HepG2 (cell line): Measurements from ENCODE around the gene RHOBTB1. TPM values are rescaled to one million over a fixed set of nuclear protein-coding genes. Genes with fewer than 3 reads are reported as not detected.

Experiments
- ATAC-seq: fragments of 200-7000 bp; cut with Tn5 transposase; 3 replicates; pipeline ENCODE4 v1.9.1; 2020; ENCODE audit warnings: mild to moderate bottlenecking, moderate library complexity
- BruUV-seq: library from RNA; stranded (reverse); fragments of 400-500 nt; replicated peaks from 2 replicates; lab custom pipeline; 2021; lab: Mats Ljungman, UMichigan
- CTCF ChIA-PET: fragments of 300-600 bp; formaldehyde crosslinking; extraction: SDS; loops from one replicate; lab custom pipeline; 2021; ENCODE audit warnings: low total read pairs, inconsistent platforms, low intra/inter-chr PET ratio; lab: Yijun Ruan, JAX
- POLR2A ChIA-PET: fragments of 350-600 bp; sonication (Branson Sonifier 250); formaldehyde crosslinking; loops from one replicate; lab custom pipeline; 2020; ENCODE audit warnings: antibody characterized with exemption, inconsistent platforms; lab: Yijun Ruan, JAX
- DNase-seq: peaks from one replicate; pipeline ENCODE4 v3.0.0-alpha.2; 2015; ENCODE audit warnings: low spot score
- FAIRE-seq: peaks from 3 replicates; lab custom pipeline; 2011; peaks lifted over from hg19 to GRCh38; lab: Jason Lieb, UNC
- H2AFZ ChIP-seq: one replicate; pipeline ENCODE4 v1.6.1; 2011; ENCODE audit warnings: low read length, inconsistent platforms
- H3K27ac ChIP-seq: fragments of 300-600 bp; 3 replicates; pipeline ENCODE4 v1.8.0; 2011; ENCODE audit warnings: mixed run types, mild to moderate bottlenecking, mixed read lengths, low read length, inconsistent platforms; ENCODE audit not compliant: insufficient read depth; ENCODE audit errors: extremely low read length
- H3K27me3 ChIP-seq, 2 experiments: fragments of 200-600 bp in 1 of 2; 2 replicates in 1 of 2; 3 replicates in 1 of 2; pipeline versions ENCODE4 v1.6.0 to v1.8.0; 2011; ENCODE audit warnings: low read length in 2 of 2, mild to moderate bottlenecking in 2 of 2, moderate library complexity in 2 of 2, inconsistent platforms in 1 of 2; ENCODE audit not compliant: insufficient read depth in 2 of 2, control insufficient read depth in 1 of 2
- H3K36me3 ChIP-seq, 2 experiments: fragments of 200-600 bp in 1 of 2; replicated peaks in 1 of 2; 2 replicates in 1 of 2; 3 replicates in 1 of 2; pipeline versions ENCODE4 v1.5.1 to v1.8.0; 2011; ENCODE audit warnings: low read length in 2 of 2, inconsistent platforms in 1 of 2; ENCODE audit not compliant: insufficient read depth in 2 of 2, control insufficient read depth in 1 of 2
- H3K4me1 ChIP-seq: 2 replicates; pipeline ENCODE4 v1.5.1; 2012; ENCODE audit warnings: low read length, inconsistent platforms; ENCODE audit not compliant: insufficient read depth
- H3K4me2 ChIP-seq: 2 replicates; pipeline ENCODE4 v1.6.0; 2011; ENCODE audit warnings: low read depth, low read length, inconsistent platforms
- H3K4me3 ChIP-seq, 3 experiments: fragments of 200-600 bp in 1 of 3; sonication (generic), shearing (Covaris generic) in 1 of 3; replicated peaks in 1 of 3; 2 replicates each; pipeline ENCODE4 v1.5.1; 2011 to 2016; ENCODE audit warnings: low read length in 3 of 3, inconsistent platforms in 2 of 3, low read depth in 2 of 3, mild to moderate bottlenecking in 2 of 3, control low read depth in 1 of 3, mixed read lengths in 1 of 3; ENCODE audit not compliant: insufficient read depth in 1 of 3
- H3K79me2 ChIP-seq: one replicate; pipeline ENCODE4 v1.6.1; 2011; ENCODE audit warnings: low read length, inconsistent platforms; ENCODE audit not compliant: insufficient read depth
- H3K9ac ChIP-seq: 2 replicates; pipeline ENCODE4 v1.6.0; 2011; ENCODE audit warnings: mild to moderate bottlenecking, low read depth, low read length, inconsistent platforms; ENCODE audit not compliant: insufficient read depth
- H3K9me3 ChIP-seq: 2 replicates; pipeline ENCODE4 v1.5.1; 2012; ENCODE audit warnings: mild to moderate bottlenecking, low read length
- H4K20me1 ChIP-seq: 2 replicates; pipeline ENCODE4 v1.6.0; 2011; ENCODE audit warnings: inconsistent platforms, mild to moderate bottlenecking, low read length, moderate library complexity; ENCODE audit not compliant: insufficient read depth
- BORCS8-MEF2B ChIP-seq: sonication (generic); formaldehyde crosslinking; IDR thresholded peaks from 2 replicates; pipeline ENCODE4 v1.8.0; 2022; ENCODE audit warnings: mild to moderate bottlenecking, missing genetic modification reagents
- CBX2 ChIP-seq, 2 experiments: fragments of 200-600 bp in 1 of 2; sonication (generic); formaldehyde crosslinking in 1 of 2; IDR thresholded peaks; 2 replicates each; pipeline versions ENCODE4 v1.7.0 to v1.8.1; 2018 to 2022; ENCODE audit warnings: low read depth in 2 of 2, low read length in 1 of 2, mild to moderate bottlenecking in 1 of 2, missing genetic modification reagents in 1 of 2
- CBX5 ChIP-seq: sonication (generic); formaldehyde crosslinking; IDR thresholded peaks from 2 replicates; pipeline ENCODE4 v1.4.0; 2020; ENCODE audit warnings: missing genetic modification reagents, borderline replicate concordance
- FOXK2 ChIP-seq: fragments of 450-650 bp; IDR thresholded peaks from 2 replicates; pipeline ENCODE4 v1.6.1; 2016
- HES4 ChIP-seq: sonication (generic); formaldehyde crosslinking; IDR thresholded peaks from 2 replicates; pipeline ENCODE4 v1.9.0; 2021; ENCODE audit warnings: mild to moderate bottlenecking, missing genetic modification reagents, borderline replicate concordance
- HOXA7 ChIP-seq: sonication (generic); formaldehyde crosslinking; IDR thresholded peaks from 2 replicates; pipeline ENCODE4 v1.8.1; 2022; ENCODE audit warnings: mild to moderate bottlenecking, missing genetic modification reagents, moderate library complexity
- KDM6A ChIP-seq: IDR thresholded peaks from 2 replicates; pipeline ENCODE4 v1.6.1; 2016; ENCODE audit warnings: low read depth
- NFYB ChIP-seq: sonication (generic); formaldehyde crosslinking; IDR thresholded peaks from 2 replicates; pipeline ENCODE4 v1.4.0; 2020; ENCODE audit warnings: missing genetic modification reagents
- ZNF205 ChIP-seq: IDR thresholded peaks from 2 replicates; pipeline ENCODE4 v1.6.1; 2018; ENCODE audit warnings: missing biosample characterization, missing genetic modification reagents
- WGBS: methylation state at CpG from one replicate; pipeline ENCODE4 v1.1.6; 2017; ENCODE audit warnings: low lambda C conversion rate; 5-methylcytosine and 5-hydroxymethylcytosine counted together
- in situ Hi-C: cut with HindIII; loops from 2 replicates; pipeline ENCODE4 v1.10.0; 2017; ENCODE audit warnings: low pct_unique_long_range_greater_than_20kb; ENCODE audit not compliant: extremely low pct_ligation_motif_present
- intact Hi-C: fragments of 100-400 bp; cut with micrococcal nuclease; formaldehyde crosslinking; loops from one replicate; pipeline ENCODE4 v1.10.0; 2022; ENCODE audit not compliant: unreplicated experiment
- polyA plus RNA-seq, 8 experiments: library from polyadenylated mRNA; depleted of rRNA in 3 of 8; stranded (reverse) in 7 of 8; unstranded in 1 of 8; fragments of >200 nt; fragmentation: Illumina TruSeq in 4 of 8; extraction: Trizol in 4 of 8; gene quantifications; 2 replicates each; pipeline versions ENCODE4 v1.2.1 to v1.2.3, GENCODE V29; 2011 to 2016; ENCODE audit warnings: low read depth in 4 of 8, missing spikeins in 1 of 8, mixed read lengths in 1 of 8; ENCODE audit not compliant: insufficient read depth in 1 of 8
- total RNA-seq, 5 experiments: library from RNA; depleted of rRNA; stranded (reverse); fragments of >200 nt; fragmentation: Illumina TruSeq; extraction: Trizol; gene quantifications; 2 replicates each; pipeline ENCODE4 v1.2.3, GENCODE V29; 2016; ENCODE audit warnings: low read depth in 1 of 5
- TF ChIP-seq, protein P1 (sequence below): sonication (generic); formaldehyde crosslinking; IDR thresholded peaks from 2 replicates; pipeline ENCODE4 v1.5.0; 2020; ENCODE audit warnings: missing genetic modification reagents
- TF ChIP-seq, protein P2 (sequence below): sonication (generic); formaldehyde crosslinking; IDR thresholded peaks from 2 replicates; pipeline ENCODE4 v1.4.0; 2020; ENCODE audit warnings: missing genetic modification reagents
- TF ChIP-seq, protein P3 (sequence below): sonication (generic); formaldehyde crosslinking; IDR thresholded peaks from 2 replicates; pipeline ENCODE4 v1.5.0; 2020; ENCODE audit warnings: missing genetic modification reagents

RHOBTB1 gene
- total and polyA plus RNA-seq, 2 of the 13 experiments (the other 11 are each of a cell fraction or from before 2014, with no cell fraction given): 18.8 to 59.5 TPM

DNA sequence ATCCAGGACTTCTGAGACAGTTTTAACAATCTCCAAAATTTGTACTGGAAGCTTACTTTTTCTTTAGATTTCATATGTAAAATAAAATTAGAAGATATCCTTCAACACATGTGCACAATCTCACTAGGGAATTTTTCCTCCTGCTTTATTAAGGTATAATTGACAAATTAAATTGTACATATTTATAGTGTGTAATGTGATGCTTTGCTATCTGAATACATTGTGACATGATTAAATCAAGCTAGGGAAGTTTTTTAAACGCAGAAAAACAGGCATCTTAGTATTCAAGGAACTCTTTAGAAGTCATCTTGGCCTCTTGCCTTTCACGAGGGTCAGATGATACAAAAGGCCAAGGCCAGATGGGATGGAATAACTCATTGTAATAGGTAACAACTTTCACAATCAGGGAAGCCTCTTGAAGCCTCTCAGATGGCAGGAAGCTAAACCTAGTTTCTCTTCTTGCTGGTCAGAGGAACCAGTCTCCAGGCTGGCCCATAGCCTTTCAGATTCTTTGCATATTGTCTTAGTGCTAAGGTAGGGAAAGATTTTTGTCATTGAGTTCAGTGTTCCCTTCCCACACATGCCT lies 78.7 kb downstream of the RHOBTB1 start (continued):
- no peak for TF ChIP-seq CBX5 (CRISPR knock-in tag)

DNA sequence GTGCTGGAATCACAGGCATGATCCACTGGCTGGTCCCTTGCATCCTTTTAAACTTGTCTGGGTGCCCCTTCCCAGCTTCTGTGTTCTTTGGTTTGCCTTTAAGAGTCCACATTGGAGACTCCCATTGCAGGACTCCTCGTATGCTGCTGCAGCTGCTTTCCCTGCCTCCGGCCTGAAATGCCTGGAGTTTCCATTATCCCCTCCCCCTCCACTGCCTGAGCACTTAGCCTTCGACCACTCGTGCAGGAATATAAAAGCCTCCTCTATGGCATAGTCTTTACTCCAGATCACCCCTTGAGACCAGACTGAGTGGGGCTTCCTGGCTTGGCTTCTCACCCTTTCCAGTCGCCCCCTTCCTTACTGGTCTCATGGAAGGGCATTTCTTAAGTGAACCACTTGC lies 80.2 kb downstream of the RHOBTB1 start:
- no peaks in the 10 kb centered on the region for H3K27me3 ChIP-seq
- H3K4me2 ChIP-seq: no peak overlapping the region
- POLR2A ChIA-PET: no interaction called here
- intact Hi-C loops: no loop called here
- WGBS: 65% methylated on average over 5 of the region's 5 CpGs
- no TSS peak for BruUV-seq
- no peak overlapping the region for H3K27ac ChIP-seq
- TF ChIP-seq NFYB (CRISPR knock-in tag): no peak
- no peak for TF ChIP-seq HOXA7 (CRISPR knock-in tag)
- no peak for TF ChIP-seq HES4
- TF ChIP-seq BORCS8-MEF2B (CRISPR knock-in tag): no peak
- no peak for TF ChIP-seq ZNF205 (CRISPR knock-in tag)
- TF ChIP-seq, protein P1, sequence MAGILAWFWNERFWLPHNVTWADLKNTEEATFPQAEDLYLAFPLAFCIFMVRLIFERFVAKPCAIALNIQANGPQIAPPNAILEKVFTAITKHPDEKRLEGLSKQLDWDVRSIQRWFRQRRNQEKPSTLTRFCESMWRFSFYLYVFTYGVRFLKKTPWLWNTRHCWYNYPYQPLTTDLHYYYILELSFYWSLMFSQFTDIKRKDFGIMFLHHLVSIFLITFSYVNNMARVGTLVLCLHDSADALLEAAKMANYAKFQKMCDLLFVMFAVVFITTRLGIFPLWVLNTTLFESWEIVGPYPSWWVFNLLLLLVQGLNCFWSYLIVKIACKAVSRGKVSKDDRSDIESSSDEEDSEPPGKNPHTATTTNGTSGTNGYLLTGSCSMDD (CRISPR knock-in tag): no peak
- TF ChIP-seq, protein P2, sequence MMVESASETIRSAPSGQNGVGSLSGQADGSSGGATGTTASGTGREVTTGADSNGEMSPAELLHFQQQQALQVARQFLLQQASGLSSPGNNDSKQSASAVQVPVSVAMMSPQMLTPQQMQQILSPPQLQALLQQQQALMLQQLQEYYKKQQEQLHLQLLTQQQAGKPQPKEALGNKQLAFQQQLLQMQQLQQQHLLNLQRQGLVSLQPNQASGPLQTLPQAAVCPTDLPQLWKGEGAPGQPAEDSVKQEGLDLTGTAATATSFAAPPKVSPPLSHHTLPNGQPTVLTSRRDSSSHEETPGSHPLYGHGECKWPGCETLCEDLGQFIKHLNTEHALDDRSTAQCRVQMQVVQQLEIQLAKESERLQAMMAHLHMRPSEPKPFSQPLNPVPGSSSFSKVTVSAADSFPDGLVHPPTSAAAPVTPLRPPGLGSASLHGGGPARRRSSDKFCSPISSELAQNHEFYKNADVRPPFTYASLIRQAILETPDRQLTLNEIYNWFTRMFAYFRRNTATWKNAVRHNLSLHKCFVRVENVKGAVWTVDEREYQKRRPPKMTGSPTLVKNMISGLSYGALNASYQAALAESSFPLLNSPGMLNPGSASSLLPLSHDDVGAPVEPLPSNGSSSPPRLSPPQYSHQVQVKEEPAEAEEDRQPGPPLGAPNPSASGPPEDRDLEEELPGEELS (CRISPR knock-in tag): no peak
- TF ChIP-seq CBX2 (IDR thresholded peaks at IDR 0.05; ENCODE audit: low read depth, low read length): no peak
- TF ChIP-seq CBX2 (CRISPR knock-in tag; IDR thresholded peaks at IDR 0.05; ENCODE audit: low read depth): no peak
- no peak for TF ChIP-seq KDM6A (CRISPR knock-in tag)
- TF ChIP-seq FOXK2: no peak
- TF ChIP-seq, protein P3, sequence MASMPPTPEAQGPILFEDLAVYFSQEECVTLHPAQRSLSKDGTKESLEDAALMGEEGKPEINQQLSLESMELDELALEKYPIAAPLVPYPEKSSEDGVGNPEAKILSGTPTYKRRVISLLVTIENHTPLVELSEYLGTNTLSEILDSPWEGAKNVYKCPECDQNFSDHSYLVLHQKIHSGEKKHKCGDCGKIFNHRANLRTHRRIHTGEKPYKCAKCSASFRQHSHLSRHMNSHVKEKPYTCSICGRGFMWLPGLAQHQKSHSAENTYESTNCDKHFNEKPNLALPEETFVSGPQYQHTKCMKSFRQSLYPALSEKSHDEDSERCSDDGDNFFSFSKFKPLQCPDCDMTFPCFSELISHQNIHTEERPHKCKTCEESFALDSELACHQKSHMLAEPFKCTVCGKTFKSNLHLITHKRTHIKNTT (CRISPR knock-in tag): no peak
- TF ChIP-seq, all 625 proteins: peak for 0
- ATAC-seq (no peak; the same call in 2 of the 3 replicates), DNase-seq (no peak), FAIRE-seq (no peak)
- CTCF ChIA-PET: no interaction called here
- Histone ChIP-seq H3K36me3 (no peaks in the 10 kb centered on the region), H2AFZ (no peak overlapping the region), H3K4me3 (no peak overlapping the region), H3K79me2 (no peaks in the 10 kb centered on the region), H3K9ac (no peak overlapping the region), H4K20me1 (no peaks in the 10 kb centered on the region), H3K9me3 (no peaks in the 10 kb centered on the region), H3K4me1 (no peaks in the 10 kb centered on the region)
- in situ Hi-C loops: no loop called here
